Retina (tissue), 1 donor: Measurements from ENCODE around the gene GLIPR1L2.
A peak's percentile ranks its signal among the peaks of the same experiment; 100 is the strongest.
"Not testable (repeated sequence)": the region's sequence is repeated elsewhere in the genome, so short reads cannot be mapped to it uniquely, and the experiment has no call there.

Experiments used
- DNase-seq: peaks from one replicate; pipeline ENCODE4 v3.0.0-alpha.2; 2016

The GLIPR1L2 gene

GRCh38 chr12:75390899-75391538 is at the start of gene GLIPR1L2:
Gene GLIPR1L2, plus strand, starts transcription at chr12:75391089. Its CDS starts 28 bp downstream, at chr12:75391117.
- DNase-seq = peak; percentile 96

- DNase-seq = no peak
Observed at GRCh38 chr12:75341873-75342272, 49.0 kb upstream of the GLIPR1L2 start.

GRCh38 chr12:75345531-75345930 is 45.4 kb upstream of the GLIPR1L2 start:
- no peak for DNase-seq

DNA sequence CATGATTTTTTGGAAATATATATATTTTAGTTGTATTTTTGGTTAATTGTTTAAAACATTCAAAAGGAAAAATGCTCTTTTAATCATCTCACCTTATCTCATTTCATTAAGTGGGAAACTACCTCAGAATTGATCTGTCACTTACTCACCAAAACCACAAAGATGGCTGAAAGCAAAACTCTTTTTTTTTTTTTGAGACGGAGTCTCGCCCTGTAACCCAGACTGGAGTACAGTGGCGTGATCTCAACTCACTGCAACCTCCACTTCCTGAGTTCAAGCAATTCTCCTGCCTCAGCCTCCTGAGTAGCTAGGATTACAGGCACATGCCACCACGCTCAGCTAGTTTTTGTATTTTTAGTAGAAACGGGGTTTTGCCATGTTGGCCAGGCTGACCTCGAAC is 44.7 kb upstream of the GLIPR1L2 start:
- not testable (repeated sequence) for DNase-seq

- no peak for DNase-seq
Observed at GRCh38 chr12:75349946-75350345, 40.9 kb upstream of the GLIPR1L2 start.

- no peak for DNase-seq
Observed at GRCh38 chr12:75350413-75350812, 40.5 kb upstream of the GLIPR1L2 start.

DNA sequence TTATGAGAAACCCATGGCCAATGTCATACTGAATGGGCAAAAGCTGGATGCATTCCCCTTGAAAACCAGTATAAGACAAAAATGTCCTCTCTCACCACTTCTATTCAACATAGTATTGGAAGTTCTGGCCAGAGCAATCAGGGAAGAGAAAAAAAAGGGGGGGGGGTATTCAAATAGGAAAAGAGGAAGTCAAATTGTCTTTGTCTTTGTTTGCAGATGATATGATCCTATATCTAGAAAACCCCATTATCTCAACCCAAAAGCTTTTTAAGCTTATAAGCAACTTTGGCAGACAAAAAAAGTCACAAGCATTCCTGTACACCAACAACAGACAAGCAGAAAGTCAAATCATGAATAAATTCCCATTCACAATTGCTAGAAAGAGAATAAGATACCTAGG is 36.9 kb upstream of the GLIPR1L2 start:
- no peak for DNase-seq

GRCh38 chr12:75360920-75361319 is 30.0 kb upstream of the GLIPR1L2 start:
- no peak for DNase-seq

DNA sequence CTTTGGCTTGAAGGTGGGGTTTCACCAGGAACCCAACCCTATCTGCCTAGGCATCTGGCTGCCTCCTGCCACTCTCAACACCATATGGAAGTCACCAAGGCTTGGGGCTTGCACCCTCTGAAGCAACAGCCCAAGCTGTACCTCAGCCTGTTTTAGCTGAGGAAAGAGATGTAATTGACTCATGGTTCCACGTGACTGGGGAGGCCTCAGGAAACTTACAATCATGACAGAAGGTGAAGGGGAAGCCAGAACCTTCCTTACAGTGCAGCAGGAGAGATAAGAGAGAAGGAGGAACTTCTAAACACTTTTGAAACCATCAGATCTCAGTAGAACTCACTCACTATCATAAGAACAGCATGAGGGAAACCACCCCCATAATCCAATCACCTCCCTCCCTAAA is 29.5 kb upstream of the GLIPR1L2 start:
- no peak for DNase-seq

DNA sequence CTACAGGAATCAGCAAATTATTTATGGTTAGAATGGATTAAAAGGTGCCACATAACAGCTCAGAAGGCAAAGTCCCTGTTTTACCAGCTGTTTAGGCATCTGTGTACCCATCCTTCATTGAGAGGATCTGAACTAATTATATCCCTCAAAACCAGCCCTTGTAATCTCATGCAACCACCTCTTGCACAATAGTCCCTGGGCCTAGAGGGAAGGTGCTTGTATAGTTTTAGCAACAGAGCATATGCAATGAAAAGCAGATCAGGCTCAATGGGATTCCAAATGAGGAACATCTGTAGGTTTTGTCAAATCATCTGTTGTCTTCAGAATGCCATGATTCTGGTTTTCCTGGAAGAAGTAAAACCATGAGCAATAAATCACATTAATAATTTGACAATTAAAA is 26.0 kb upstream of the GLIPR1L2 start:
- DNase-seq = no peak

GRCh38 chr12:75366629-75367028 is 24.3 kb upstream of the GLIPR1L2 start:
- DNase-seq = no peak

- DNase-seq = no peak
Observed at GRCh38 chr12:75374971-75375370, 15.9 kb upstream of the GLIPR1L2 start.

DNA sequence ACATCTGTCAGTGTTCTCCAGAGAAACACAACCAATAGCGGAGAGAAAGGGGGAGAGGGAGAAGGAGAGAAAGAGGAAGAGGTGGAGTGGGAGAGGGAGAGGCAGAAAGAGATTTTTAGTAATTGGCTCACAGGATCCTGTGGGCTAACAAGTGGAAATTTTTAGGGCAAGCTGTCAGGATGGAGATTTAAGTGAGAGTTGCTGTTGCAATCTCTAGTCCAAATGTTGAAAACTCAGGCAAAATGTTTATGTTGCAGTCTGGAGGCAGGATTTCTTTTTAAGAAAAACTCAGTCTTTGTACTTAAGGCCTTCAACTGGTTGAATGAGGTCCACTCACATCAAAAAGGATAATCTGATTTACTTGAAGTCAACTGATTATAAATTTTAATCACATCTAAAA is 12.5 kb upstream of the GLIPR1L2 start:
- DNase-seq = no peak

DNA sequence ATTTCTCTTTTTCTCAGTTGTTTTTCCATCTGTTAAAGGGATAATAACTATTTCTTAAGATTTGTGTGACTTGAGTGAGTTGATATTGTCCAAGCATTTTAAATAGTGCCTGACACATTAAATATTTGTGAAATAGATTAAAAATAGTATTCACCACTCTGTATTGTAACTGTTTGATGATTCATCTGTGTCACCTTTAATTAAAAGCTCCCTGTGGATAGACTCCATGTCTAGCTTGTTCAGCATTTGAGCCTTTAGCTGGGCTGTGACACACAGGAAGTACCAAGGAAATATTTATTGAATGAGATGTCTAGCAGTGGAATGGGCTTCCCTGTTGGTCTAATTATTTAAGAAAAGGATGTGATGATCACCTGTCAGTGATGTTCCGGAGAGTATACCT is 1.8 kb upstream of the GLIPR1L2 start:
- DNase-seq = no peak

- no peak for DNase-seq
Observed at GRCh38 chr12:75389706-75390105, 1.2 kb upstream of the GLIPR1L2 start.

DNA sequence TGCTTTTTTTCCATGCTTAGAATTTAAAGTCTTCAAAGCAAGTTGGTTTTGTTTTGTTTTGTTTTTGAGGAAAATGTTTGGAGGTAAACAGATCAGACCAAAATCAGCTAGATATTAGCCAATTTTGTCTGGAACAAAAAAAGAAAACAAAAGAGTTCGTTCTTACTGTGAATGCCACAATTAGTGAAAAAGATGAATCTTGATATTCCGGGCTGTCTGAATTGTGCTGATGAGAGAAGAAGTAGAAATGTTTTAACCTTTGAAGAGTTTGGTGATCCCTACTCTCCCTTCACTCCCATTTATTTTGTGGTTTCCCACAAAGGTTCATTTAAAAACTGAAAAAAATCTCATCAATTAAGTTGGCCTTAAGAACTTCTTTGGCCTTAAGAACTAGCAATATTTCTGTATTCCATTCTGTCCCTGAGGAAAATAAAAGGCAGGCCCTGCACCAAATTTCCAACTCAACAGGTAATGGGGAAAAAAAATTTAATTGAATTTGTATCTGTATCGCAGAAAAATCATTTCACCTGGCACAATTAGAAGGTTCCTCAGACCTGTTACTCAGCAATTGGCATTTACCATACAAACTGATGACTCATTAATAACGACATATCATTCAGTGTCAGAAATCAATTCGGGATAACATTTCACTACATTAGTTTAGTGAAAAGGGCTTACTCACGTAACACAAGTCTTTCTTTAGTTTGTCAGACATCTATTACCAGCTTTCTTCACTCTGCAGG is 562 bp upstream of the GLIPR1L2 start:
- DNase-seq = peak; percentile 5

DNA sequence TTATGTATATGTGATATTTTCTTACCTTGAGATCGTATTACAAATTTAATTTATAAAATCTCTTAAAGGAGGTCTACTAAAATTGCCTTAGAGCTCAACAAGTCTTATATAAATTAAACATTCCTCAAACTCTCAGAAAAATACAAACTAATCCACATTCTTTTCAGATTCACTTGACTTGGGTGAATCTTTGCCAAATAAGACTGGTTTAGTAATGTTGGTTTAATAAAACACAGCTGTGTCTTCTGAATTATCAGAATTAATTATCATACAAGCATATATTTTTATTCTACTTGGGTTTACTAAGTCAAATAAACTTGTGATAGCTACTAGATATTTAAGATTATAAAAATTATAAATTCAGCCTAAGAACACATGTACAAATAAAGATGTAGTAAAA is 13.3 kb downstream of the GLIPR1L2 start:
- no peak for DNase-seq

- DNase-seq = no peak
Observed at GRCh38 chr12:75407683-75408082, 16.8 kb downstream of the GLIPR1L2 start.

DNA sequence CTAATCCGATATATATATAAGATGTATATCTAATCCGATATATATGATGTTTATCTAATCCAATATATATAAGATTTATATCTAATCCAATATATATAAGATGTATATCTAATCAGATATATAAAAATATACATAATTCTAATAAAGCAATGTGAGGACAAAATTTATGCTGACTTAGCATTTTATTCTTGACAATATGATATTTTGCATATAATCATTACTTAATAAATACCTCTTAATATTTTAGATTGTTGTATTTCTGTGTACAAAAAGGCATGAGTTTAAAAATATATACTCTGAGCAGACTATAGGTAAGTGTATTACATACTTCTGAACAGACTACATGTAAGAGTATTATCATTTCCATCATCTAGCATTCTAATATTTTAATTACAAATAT is 18.9 kb downstream of the GLIPR1L2 start:
- no peak for DNase-seq

DNA sequence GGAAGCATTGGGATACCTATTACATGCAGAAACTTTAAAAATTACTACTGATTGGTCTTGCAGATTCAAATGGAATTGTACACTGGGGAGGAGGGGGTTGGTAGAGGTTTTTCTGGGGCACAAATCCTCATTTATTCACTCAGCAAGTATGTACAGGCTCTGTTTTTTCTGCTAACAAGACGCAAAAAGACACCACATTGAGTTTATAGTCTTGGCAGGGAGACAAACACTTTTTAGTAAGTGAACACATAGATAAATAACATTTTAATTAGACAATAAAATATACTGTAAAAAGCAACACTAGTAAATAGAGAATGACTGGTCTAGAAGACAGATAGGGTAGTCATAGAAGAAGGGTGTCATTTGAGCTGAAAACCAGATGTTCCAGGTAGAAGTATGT is 23.8 kb downstream of the GLIPR1L2 start:
- no peak for DNase-seq

DNA sequence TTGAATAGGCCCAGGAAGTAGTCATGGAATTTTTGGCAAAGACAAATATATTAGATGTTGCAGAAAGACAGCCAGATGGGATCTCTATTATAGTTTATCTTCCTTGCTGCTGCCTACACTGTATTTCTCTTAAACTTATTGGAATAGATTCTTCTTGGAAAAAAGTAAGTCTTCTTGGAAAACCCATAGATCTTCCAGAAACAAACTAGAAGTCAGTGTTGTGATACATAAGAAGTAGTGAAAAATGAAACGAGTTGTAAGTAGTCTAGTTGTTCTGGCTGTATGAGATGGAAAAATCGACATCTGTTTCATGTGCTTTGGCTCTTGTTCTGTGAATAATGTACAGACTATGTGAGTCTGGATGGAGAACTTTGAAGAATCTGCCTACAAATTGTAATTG is 29.0 kb downstream of the GLIPR1L2 start:
- DNase-seq = no peak

- no peak for DNase-seq
Observed at GRCh38 chr12:75427491-75427890, 36.6 kb downstream of the GLIPR1L2 start.

- no peak for DNase-seq
Observed at GRCh38 chr12:75428767-75429166, 37.9 kb downstream of the GLIPR1L2 start.

- DNase-seq = no peak
Observed at GRCh38 chr12:75432924-75433323, 42.0 kb downstream of the GLIPR1L2 start.

- no peak for DNase-seq
Observed at GRCh38 chr12:75437564-75437963, 46.7 kb downstream of the GLIPR1L2 start.
